GM18868 (cell line): ENCODE results near the gene NUP35.

ENCODE experiments used
- ATAC-seq: cut with Tn5 transposase; IDR thresholded peaks from one replicate; pipeline ENCODE4 v1.9.1; 2021; ENCODE audit warnings: mild to moderate bottlenecking, moderate library complexity; ENCODE audit not compliant: unreplicated experiment

NUP35 gene, protein sequence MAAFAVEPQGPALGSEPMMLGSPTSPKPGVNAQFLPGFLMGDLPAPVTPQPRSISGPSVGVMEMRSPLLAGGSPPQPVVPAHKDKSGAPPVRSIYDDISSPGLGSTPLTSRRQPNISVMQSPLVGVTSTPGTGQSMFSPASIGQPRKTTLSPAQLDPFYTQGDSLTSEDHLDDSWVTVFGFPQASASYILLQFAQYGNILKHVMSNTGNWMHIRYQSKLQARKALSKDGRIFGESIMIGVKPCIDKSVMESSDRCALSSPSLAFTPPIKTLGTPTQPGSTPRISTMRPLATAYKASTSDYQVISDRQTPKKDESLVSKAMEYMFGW

DNA sequence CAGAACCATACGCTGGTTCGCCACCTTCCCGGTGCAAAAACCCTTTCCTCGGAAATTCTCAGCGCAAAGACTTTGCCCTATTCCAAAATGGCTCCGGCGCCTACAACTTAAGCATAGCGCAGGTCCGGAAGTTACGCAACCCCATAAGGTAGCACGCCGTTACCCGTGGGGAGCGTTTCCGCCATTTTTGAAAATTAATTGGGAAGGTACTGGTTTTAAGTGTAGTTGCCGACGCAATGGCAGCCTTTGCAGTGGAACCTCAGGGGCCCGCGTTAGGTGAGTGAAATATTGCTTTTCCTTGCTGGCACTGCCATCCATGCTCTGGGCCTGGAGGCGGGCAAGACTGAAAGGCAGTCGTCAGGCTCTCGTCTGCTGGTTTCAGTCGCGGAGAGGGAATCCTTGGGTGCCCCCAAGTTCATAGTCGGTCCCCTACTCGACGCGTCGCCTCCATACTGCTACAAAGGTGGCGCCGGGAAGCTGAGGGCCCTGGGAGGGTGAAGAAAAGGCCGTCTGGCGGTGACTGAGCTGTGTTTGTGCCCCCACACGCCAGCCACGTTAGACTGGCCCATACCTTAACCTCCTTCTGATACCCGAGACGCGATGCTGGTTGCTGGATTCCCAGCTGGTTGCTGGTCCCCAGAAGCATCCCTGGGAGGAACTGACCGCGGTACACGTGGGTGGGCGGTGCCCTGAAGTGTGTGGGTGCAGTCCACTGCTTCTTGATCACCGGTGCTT is at the start of gene NUP35:
Gene NUP35, plus strand, starts transcription at position 222 of the 735 bp plus-strand sequence. Its CDS starts 15 bp downstream, at position 237.
- ATAC-seq = peak; percentile 85

DNA sequence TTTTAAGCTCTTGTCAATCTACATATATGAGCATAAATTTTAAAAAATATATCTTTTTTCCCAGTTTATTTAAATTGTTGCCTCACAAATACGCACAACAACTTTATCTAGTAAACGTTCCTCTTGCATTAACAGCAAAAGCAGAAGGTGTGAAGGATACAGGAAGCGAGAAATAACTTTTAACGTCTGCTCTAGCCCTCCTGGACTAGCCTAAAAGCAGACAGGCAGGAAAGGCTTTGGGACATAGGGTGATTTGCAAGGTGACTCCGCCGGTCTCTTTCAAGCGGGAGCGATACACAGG is 46.1 kb upstream of the NUP35 start:
- no peak for ATAC-seq

DNA sequence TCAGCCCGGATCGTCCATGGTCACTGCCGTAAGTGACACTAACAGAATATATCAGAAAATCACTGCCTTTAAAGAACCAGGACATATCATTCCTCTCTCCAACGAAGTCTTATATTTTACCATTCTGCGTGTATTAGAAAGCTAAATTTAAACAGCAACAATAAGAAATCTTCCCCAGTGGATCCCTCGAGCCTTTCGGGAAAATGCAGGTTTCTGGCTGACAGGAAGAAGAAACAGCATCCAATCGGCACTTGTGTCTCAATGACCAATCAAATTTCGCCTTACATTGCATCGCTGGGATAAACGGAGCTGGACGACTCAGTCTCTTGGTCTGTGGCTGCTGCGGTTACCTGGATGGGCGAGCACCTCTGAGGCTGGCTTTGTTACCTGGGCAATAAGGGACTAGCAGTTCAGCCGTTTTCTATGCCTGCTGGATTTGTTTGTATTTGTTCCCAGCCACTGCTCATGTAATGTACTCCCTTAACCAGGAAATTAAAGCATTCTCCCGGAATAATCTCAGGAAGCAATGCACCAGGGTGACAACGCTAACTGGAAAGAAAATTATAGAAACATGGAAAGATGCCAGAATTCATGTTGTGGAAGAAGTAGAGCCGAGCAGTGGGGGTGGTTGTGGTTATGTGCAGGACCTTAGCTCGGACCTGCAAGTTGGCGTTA is 45.6 kb upstream of the NUP35 start, which contains the start of gene DUSP19:
Gene DUSP19, plus strand, starts transcription at position 284 of the 675 bp plus-strand sequence. Its CDS starts 187 bp downstream, at position 471.
- peak; percentile 88 for ATAC-seq

DNA sequence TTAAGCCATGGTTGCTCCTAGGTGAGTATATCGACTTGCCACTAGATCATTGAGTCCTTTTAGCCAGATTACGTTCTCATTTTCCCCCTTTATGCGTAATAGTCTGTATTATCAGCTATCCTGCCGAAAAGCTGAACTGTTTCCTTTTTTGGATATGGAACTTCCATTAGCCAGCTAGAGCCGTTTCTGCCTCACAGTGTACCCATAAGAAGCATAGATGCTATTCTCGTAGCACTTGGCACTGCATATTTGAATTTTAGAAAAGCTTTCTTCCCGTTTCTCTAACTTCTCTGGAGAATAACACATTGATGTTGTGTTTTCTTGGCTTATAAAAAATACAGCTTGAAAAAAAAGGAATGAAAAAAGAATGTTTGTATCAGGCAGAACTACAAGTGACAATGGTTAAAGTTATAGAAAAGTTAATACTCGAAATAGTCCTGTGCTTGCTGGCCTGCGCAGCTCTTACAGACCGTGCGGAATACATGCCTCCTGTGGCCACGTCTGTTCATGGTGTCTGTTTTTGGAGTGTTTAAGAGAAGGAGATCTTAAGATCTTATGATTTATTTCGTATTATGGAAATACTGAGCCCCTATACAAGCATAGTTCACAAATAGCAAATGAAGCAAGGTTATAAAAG is 45.0 kb upstream of the NUP35 start:
- peak; percentile 21 for ATAC-seq

DNA sequence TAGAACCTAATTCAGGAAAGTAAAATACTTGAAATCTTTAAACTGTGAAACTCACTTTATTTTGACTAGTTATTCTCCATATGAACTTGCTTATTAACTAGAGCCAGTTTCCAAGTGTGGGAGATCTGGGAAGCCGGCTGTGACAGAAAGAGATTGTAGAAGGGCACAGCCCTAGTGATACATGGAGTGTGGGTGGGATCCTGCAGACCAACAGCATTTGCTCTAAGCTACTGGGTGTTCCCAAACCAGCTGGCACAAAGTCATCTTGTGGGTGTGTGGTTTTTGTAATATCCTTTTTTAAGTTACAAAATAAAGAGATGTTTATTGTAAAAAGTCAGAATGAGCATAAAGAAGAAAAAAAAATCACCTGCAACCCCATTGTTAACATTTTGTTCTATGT is 42.3 kb upstream of the NUP35 start:
- ATAC-seq = no peak

DNA sequence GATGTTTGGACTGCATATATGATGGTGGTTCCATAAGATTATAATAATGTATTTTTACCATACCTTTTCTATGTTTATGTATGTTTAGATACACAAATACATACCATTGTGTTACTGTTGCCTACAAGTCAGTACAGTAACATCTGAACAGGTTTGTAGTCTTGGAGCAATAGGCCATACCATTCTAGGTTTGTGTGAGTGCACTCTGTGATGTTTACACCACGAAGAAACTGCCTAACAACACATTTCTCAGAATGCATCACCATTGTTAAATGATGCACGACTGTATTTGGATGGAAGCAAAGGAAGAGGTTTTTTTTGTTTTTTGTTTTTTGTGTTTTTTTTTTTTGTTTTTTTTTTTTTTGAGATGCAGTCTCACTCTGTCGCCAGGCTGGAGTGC is 36.2 kb upstream of the NUP35 start:
- peak; percentile 34 for ATAC-seq

DNA sequence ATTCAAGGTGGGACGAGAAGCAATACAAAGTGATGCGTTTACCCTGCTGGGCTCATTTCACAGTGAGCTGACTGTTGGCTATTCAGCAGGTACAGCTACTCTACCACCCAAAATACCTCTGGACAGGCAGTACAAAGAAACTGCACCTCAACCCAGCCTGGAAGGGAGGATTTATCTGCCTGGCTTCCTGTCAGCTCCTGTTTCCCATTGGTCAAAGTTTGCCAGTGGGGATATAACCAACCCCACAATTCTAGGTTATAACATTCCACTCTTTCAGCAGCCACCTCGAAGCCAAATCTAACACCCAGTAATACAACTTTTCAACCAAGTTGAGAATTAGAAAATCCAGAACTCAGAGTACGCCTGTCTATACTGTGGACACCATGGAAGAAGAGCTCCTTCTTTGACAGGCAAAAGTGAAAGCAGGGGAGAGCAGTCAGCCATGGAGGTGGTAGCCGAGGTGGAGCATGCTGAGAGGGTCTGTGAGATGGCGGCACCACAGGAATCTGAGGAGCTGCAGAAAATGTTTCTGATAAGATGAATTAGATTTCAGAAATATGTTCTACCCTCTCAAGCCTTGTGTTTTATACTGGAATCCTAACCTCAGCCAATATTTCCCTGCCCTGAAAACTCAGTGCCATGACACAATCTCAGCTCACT is 34.9 kb upstream of the NUP35 start:
- peak; percentile 63 for ATAC-seq

DNA sequence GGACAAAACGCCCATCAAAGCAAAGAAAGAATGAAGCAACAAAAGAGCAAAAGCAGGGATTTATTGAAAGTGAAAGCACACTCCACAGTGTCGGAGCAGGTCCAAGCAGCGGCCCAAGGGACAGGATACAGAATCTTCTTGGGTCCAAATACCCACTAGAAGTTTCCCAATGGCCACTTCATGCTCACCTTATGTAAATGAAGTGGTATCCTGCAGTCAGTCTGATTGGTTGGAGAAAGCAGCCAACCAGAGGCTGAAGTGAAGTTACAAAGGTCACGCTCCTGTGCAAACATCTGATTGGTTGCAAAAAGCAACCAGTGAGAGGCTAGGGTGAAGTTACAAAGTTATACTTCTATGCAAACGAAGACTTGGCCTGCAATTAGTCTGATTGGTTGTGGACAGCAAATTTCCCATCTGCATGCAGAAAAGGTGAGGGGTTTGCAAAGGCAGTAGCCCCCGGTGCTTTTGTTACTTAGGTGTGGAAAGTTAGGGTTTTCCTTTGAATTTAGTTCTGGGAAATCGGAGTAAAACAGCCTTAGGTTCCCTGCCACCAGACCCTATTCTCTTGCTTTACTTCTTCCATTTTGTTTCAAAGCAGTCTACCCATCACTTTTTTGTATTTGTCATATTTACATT is 32.8 kb upstream of the NUP35 start:
- no peak for ATAC-seq

DNA sequence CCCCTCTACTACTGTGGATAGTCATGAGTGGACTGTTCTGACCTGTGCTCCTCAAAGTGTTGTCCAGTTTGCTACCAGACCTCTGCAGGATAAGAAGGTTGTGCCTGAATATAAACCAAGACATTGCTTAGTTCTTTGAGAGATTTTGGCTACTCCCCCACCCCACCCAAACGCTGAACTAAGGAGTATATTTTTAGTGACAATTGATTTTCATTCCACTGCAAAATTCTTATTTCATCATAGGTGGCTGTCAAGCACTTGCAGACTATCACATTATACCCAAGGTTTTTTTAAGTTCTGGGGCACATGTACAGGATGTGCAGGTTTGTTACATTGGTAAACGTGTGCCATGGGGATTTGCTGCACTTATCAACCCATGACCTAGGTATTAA is 32.3 kb upstream of the NUP35 start:
- ATAC-seq = no peak

DNA sequence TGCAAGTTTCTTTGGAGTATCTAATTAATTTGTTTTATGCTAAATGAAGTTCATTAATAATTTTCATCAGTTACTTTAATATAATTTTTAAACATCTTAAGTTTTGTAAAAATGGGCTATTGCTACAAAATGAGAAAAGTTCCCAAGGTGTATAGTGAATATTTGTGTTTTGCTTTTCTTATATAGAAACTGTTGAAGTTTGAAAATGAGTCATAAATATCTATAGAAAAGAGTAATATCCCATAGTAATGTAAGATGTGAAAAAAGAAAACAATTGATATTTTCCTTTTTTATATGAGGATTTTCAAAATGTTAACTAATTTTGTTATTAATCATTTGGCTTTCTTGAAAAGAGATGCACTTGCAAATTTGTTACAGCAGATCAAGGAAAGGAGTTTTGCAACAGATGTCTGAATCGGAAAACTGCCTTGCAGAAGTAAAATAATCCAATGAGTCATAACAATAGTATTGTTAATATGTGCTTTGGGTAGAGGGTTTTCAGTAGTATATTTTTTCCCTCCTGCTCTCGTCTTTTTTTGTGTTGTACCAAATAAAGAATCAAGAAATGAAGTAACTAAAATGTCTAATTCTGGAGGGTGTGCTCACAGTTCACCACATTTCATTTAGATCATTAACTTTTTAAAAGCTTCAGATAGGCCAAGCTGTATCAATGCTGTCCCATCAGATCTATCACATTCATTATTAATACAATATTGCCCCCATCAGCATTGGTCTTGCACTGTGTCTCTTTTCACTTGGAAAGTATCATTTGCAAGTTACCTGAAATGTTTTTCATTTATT is 30.2 kb upstream of the NUP35 start:
- ATAC-seq = peak; percentile 81

DNA sequence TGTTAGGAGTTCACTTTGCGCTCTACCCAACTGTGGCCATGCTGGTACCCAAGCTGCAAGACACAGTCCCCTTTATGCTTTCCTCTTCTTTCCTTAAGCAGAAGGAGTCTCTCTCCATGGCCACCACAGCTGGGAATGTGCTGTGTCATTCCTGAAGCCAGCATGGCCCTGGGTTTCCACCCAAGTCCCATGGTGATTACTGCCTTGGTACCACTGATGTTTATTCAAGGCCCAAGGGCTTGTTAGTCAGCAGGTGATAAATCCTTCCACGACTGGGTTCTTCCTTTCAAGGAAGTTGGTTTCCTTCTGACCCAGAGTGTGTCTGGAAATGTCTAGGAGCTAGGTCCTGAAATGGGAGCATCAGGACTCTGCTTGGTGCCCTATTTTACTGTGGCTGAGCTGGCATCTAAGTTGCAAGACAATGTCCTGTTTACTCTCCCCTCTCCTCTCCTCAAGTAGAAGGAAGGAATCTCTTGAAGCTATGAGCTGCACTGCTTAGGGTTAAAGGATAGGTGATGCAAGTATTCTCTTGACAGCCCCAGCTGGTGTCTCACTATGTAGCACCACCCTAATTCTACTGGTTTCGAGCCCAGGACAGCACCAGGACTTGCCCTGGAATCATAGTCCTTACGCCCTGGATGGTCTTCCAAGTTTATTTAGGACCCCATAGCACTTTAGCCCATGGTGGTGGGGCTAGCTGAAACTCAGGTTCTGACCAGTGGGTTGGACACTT is 18.7 kb upstream of the NUP35 start:
- no peak for ATAC-seq

DNA sequence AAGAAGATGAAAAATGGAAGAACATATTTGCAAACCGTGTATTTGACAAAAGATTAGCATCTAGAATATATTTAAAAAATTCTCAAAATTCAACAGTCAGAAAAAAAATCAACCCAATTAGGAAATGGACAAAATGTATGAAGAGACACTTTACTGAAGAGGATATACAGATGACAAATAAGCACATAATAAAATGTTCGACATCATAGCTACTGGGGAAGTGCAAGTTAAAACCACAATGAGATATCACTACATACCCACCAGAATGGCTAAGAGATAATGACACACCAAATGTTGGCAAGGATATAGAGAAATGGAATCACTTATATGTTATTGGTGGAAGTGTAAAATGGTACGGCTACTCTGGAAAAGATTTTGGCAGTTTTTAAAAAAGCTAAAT is 11.7 kb upstream of the NUP35 start:
- ATAC-seq = no peak

DNA sequence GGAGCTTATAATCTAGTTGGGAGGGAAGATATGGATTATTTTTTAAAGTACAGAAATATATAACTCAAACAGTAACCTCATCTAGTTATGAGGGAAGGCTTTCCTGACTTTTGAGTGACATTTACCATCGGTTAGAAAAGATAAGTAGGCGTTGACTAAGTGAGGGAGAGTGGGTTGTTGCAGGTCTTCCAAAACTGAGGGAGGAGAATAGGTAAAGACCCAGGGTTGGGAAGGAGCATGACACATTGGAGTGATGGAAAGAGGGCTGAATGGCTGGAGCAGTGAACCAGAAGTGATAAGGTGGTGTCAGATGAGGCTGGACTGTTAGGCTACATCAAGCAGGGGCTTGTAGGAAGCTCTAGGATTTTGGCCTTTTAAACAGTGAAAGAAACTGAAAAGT is 10.6 kb upstream of the NUP35 start:
- no peak for ATAC-seq

DNA sequence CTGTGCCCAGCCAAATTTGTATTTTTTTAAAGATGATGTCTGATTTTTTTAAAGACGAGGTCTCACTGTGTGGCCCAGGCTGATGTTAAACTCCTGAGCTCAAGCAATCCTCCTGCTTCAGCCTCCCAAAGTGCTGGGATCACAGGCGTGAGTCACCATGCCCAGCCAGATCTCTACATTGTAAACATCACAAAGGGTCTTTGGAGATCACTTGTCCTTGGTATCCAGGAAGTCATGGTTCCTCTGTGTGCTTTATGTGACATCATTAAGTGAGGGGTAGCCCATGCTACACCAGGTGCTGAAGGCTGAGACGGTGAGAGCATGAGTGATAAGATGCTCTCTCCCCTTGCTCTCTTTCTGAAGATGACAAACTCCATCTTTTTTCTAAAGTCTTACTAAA is 7.0 kb upstream of the NUP35 start:
- ATAC-seq = no peak

DNA sequence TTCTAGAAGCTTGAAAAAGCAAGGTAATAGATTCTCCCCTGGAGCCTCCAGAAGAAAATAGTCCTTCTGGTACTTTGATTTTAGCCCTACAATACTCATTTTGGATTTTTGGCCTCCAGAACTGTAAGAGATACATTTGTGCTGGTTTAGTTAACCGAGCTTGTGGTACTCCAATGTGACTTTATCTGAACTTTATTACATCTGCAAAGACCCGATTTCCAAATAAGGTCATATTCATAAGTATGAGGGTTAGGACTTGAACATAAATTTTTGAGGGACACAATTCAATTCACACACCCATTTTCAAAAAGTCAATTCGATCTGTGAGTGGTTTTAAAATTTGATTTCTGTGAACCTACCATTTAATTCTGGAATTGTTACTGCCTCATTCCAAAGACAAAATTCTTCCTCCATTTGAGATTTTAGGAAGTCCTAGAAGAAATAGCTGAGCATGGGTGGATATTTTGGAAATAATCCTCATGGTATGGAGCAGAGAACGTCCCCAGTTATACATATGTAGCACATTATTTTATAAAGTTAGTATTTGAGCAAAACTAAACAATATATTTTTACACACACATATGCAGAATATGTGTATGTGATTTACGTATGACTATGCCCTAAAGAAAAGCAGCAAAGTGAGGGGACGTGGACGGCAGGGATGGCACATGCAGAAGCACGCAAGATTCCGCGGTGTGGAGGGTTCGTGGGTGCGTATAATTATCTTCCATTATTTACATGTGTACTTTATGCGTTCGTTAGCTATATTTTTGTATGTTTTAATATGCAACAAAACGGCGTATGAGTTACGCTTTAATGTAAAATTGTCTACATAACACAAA is 905 bp upstream of the NUP35 start:
- no peak for ATAC-seq

DNA sequence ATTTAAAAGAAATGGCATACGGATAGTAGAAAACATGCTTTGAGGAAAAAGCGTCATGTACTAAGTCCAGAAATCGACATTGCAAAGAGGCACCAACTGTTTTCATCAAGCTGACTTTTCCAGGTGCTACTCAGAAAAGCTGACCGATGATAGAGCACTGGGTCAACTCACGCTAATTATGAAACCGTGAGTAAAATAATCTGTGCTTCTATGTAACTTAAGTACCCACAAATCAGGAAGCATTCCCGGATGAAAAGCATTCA is 353 bp upstream of the NUP35 start:
- peak; percentile 34 for ATAC-seq

DNA sequence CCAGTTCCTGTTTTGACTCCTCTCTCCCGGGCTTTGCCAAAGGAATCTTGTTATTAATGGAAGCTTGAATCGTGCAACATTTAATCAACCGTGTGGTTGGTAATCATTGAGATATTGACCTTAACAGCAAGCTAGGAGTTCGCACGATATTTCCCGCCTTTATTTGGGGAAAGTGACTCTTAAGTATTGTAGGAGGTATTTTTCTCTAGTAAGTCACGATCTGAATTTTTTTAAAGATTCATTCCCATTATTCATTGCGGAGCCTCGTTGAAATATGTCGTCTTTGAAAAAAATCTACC is 663 bp downstream of the NUP35 start:
- ATAC-seq = no peak

DNA sequence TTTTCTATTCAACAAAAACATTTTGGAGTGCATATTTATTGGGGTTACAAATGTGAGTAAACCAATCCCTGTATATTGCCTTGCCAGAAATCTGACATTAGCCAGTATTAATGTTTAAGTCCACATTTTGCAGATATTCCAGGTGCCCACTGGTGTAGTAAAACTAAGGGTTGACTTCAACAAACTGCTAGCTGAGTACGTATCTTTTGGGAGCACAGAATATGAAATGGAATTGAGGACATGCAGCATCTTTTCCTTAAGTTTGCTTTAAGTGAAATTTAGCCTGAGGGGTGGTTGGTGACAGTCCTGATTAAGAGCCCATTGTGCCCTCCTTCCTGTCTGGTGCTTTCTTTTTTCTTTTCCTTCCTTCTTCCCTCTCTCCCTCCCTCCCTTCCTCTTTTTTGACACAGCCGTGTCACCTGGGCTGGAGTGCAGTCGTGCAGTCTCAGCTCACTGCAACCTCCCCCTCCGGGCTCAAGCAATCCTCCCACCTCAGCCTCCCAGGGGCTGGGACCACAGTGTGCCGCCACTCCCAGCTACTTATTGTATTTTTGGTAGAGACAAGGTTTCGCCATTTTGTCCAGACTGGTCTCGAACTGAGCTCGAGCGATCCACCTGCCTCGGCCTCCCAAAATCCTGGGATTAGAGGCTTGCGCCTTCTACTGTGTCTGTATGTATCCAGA is 1.6 kb downstream of the NUP35 start:
- no peak for ATAC-seq
